Lung (tissue), 12 donors: ENCODE results near the gene PIAS1. TPM values are rescaled to one million over a fixed set of nuclear protein-coding genes. Genes with fewer than 3 reads are reported as not detected.

ENCODE experiments used
- ATAC-seq: fragments of 200-7000 bp; cut with Tn5 transposase; one replicate; pipeline ENCODE4 v1.9.1; 2020; ENCODE audit warnings: moderate number of reproducible peaks; ENCODE audit not compliant: insufficient read depth, low FRiP score
- DNase-seq, 3 donors: peaks; one replicate each; pipeline ENCODE4 v3.0.0-alpha.2; 2013 to 2017
- H3K27ac ChIP-seq, 2 donors: one replicate each; pipeline ENCODE4 v1.5.1; 2013; ENCODE audit warnings: mild to moderate bottlenecking in 2 of 2, moderate library complexity in 2 of 2, control low read depth in 1 of 2, inconsistent platforms in 1 of 2, low read depth in 1 of 2, low read length in 1 of 2
- H3K27me3 ChIP-seq, 3 donors: one replicate each; pipeline ENCODE4 v1.5.1; 2013; ENCODE audit warnings: low read length in 2 of 3; ENCODE audit not compliant: control insufficient read depth in 3 of 3, insufficient read depth in 3 of 3
- H3K36me3 ChIP-seq, 4 donors: one replicate each; pipeline ENCODE4 v1.5.1; 2013; ENCODE audit warnings: low read length in 4 of 4, mild to moderate bottlenecking in 1 of 4, moderate library complexity in 1 of 4; ENCODE audit not compliant: control insufficient read depth in 4 of 4, insufficient read depth in 4 of 4
- H3K4me1 ChIP-seq, 5 donors: one replicate each; pipeline ENCODE4 v1.5.1; 2013; ENCODE audit warnings: low read length in 5 of 5, mild to moderate bottlenecking in 2 of 5, moderate library complexity in 1 of 5; ENCODE audit not compliant: control insufficient read depth in 5 of 5, insufficient read depth in 5 of 5
- H3K4me3 ChIP-seq: one replicate; pipeline ENCODE4 v1.5.1; 2013; ENCODE audit warnings: mild to moderate bottlenecking, control low read depth, moderate library complexity
- H3K9ac ChIP-seq, 2 donors: one replicate each; pipeline ENCODE4 v1.5.1; 2013; ENCODE audit warnings: low read length in 2 of 2, control low read depth in 1 of 2; ENCODE audit not compliant: insufficient read depth in 1 of 2
- H3K9me3 ChIP-seq, 4 donors: one replicate each; pipeline ENCODE4 v1.5.1; 2013; ENCODE audit warnings: low read length in 3 of 4, mild to moderate bottlenecking in 1 of 4, moderate library complexity in 1 of 4; ENCODE audit not compliant: control insufficient read depth in 4 of 4, insufficient read depth in 3 of 4
- CTCF ChIP-seq: IDR thresholded peaks from 2 replicates; pipeline ENCODE4 v1.5.1; 2012; ENCODE audit warnings: mild to moderate bottlenecking; ENCODE audit errors: control extremely low read depth, extremely low read depth
- WGBS, 2 donors: extraction: QIAGEN DNeasy Blood & Tissue Kit; methylation state at CpG; one replicate each; pipeline ENCODE4 v1.1.7; 2013; 5-methylcytosine and 5-hydroxymethylcytosine counted together
- polyA plus RNA-seq, 2 donors: library from polyadenylated mRNA; stranded (reverse); fragments of 200-250 nt; gene quantifications; one replicate each; pipeline ENCODE4 v1.2.1, GENCODE V29; 2013
- total RNA-seq, 2 donors: library from RNA; depleted of rRNA in 1 of 2; stranded (reverse); fragments of >200 nt in 1 of 2; gene quantifications; one replicate each; pipeline ENCODE4 v1.2.1, GENCODE V29; 2014 to 2021
- donor health status: control.
- donor health status: control.
- donor health status: Bipolar disorder and iron deficiency.
- donor health status: healthy.
- donor health status: DM: yes; HTN: yes; CAD: no.

Gene PIAS1
- total and polyA plus RNA-seq, 4 donors: 14.6 to 157 (median 30.4) TPM

- H3K9me3 ChIP-seq: no peaks in the 10 kb centered on the region
- H3K27me3 ChIP-seq: no peaks in the 10 kb centered on the region
- H3K36me3 ChIP-seq: peaks cover 2 to 19% (median 6%) of the 10 kb centered on the region in 4 donors
- no peak for TF ChIP-seq CTCF
- H3K4me1 ChIP-seq: peaks cover 0 to 14% (median 6%) of the 10 kb centered on the region in 5 donors
- no peak overlapping the region for H3K9ac ChIP-seq
- H3K27ac ChIP-seq: no peak overlapping the region
- ATAC-seq (no peak), DNase-seq (no peak)
- no peak overlapping the region for H3K4me3 ChIP-seq
- WGBS, 2 donors: 95 to 96% methylated on average over 8 of the region's 8 CpGs
Observed at GRCh38 chr15:68197170-68197492, 143.0 kb downstream of the PIAS1 start.

- H3K27me3 ChIP-seq: no peaks in the 10 kb centered on the region
- 87 to 90% methylated on average over 11 of the region's 11 CpGs for WGBS, 2 donors
- DNase-seq (no peak), ATAC-seq (no peak)
- H3K4me3 ChIP-seq: no peak overlapping the region
- no peak for TF ChIP-seq CTCF
- peaks cover 0 to 14% (median 6%) of the 10 kb centered on the region in 5 donors for H3K4me1 ChIP-seq
- H3K27ac ChIP-seq: no peak overlapping the region
- no peak overlapping the region for H3K9ac ChIP-seq
- peaks cover 2 to 12% (median 4%) of the 10 kb centered on the region in 4 donors for H3K36me3 ChIP-seq
- H3K9me3 ChIP-seq: no peaks in the 10 kb centered on the region
Observed at GRCh38 chr15:68197661-68198437, 143.7 kb downstream of the PIAS1 start.

GRCh38 chr15:68199340-68199739 lies 145.2 kb downstream of the PIAS1 start:
- ATAC-seq: no peak
- peaks cover 0 to 3% (median 0%) of the 10 kb centered on the region in 4 donors for H3K36me3 ChIP-seq
- 75% methylated on average over 11 of the region's 11 CpGs for WGBS, 2 donors
- peaks cover 0 to 14% (median 0%) of the 10 kb centered on the region in 5 donors for H3K4me1 ChIP-seq
- no peak overlapping the region for H3K27ac ChIP-seq
- no peak overlapping the region for H3K4me3 ChIP-seq
- H3K27me3 ChIP-seq: no peaks in the 10 kb centered on the region
- no peaks in the 10 kb centered on the region for H3K9me3 ChIP-seq
- no peak for TF ChIP-seq CTCF
- no peak for DNase-seq
- H3K9ac ChIP-seq: no peak overlapping the region
